HG03575 (cell line): ENCODE data around the gene GATA5.

ENCODE experiments used
- ATAC-seq: cut with Tn5 transposase; IDR thresholded peaks from one replicate; pipeline ENCODE4 v1.9.1; 2021; ENCODE audit not compliant: unreplicated experiment, insufficient number of reproducible peaks, low FRiP score; ENCODE audit errors: extremely low read depth

The GATA5 gene

DNA sequence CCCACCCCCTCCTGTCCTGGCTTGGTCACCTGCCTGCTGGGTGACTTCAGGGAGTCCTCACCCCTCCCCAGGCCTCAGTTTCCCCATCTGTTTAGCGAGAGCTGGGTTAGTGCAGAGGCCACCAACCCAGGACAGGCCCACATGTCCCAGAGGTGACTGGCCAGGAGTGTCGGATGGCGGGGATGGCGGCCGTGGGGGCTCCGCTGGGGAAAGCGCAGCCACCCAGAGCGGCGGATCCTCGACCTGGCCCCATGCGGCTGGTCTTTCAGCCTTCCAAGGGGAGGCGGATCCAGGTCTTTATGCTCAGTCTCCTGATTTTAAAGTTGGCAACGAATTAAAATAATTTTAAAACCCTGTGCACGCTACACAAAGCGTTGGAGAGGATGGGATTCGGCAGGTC lies 31.0 kb upstream of the GATA5 start:
- ATAC-seq: no peak

- ATAC-seq: no peak
Observed at GRCh38 chr20:62506087-62506486, 30.3 kb upstream of the GATA5 start.

DNA sequence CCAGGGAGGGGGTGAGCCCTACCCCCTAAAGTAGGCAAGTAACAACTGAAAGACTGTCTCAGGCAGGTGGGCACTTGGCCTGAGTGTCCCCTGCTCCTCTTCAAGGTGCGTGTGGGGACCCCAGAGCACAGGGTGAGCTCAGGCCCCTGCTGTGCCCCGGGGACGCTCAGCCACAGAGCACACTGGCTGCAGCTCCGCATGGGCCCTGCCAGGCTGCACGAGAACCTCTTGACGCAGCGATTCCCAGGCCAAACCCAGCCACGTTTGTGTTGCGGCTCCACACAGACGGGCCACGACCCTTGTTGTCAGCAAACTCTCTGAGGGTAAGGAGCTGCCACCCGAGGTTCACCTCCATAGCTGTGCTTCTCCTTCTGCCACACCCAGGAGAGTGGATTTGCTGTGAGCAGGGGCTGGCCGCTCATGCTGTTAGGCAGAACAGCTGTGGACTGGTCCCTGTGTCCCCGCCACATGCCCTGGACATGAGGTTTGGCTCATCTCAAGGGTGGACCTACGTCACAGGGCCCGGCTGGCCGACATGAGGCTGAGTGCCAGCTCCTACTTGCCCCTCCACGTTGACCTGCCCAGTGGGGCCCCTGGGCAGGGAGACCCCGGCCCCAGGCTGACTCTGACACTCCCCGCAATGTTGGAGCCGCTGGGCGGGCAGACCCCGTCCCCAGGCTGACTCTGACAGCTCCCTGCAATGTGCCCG lies 29.7 kb upstream of the GATA5 start:
- ATAC-seq: no peak

- no peak for ATAC-seq
Observed at GRCh38 chr20:62504323-62504722, 28.5 kb upstream of the GATA5 start.

DNA sequence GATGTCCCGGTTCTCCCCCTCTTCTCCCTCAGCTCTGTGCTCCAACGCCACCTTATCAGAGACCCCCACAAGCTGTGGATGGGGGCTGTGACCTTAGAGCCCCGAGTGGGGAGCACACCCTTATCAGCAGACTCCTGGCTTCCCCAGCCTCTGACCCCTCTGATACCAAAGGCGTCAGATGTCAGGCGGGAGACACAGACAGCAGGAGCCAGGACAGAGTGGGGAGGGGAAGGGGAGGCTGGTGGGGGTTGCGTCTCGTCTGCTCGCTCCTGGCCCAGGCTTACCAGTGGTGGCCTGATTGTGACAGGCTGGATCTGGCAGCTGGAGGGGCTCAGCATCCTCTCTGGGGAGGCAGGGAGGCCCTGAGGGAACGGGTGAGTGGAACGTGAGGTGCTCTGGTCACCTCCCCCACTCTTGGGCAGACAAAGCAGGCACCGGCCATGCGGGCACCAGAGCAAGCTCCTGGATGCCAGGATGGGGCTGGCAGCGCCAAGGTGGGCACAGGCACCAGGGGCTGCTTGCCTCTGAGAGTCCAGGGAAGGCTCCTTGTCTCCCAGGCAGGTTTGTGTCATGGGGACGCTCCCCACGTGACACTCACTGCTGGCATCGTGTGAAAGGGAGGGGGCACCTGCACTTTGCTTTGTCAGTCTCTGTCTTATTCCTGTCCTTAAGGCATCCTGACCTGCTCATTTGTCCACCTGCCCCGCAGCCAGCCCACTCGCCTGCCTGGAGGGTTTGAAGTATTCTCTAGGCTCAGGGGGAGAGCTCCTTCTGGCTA lies 27.8 kb upstream of the GATA5 start:
- no peak for ATAC-seq

DNA sequence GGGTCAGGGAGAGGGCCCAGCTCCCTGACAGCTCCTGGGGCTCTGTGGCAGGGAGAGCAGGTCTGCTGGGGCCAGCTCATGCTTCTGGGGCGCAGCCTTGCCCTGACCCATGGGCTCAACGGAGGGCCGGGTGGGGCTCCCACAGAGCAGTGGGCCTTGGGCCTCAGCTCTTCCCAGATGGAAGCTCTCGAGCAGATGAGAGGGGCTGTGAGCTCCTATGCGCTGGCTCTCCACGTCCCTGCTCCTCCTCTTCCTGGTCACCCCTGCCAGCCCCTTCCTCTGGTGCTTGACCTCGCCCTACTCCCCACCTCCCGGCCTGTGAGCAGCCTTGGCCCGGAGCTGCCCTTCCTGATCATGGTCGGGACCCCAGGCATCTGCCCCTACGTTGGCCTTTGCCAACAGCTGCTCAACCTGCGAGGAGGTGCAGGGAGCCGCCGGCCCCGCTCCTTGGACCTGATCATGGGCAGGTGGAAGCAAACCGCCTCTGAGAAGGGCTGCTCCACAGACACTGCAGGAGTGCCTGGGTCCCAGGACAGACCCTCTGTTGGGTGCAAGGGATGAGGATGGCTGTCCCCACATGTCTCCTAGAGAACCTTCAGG lies 26.8 kb upstream of the GATA5 start:
- no peak for ATAC-seq

- ATAC-seq: peak; percentile 75
Observed at GRCh38 chr20:62501801-62502495, 26.2 kb upstream of the GATA5 start.

GRCh38 chr20:62500237-62500864 lies 24.6 kb upstream of the GATA5 start:
- no peak for ATAC-seq

DNA sequence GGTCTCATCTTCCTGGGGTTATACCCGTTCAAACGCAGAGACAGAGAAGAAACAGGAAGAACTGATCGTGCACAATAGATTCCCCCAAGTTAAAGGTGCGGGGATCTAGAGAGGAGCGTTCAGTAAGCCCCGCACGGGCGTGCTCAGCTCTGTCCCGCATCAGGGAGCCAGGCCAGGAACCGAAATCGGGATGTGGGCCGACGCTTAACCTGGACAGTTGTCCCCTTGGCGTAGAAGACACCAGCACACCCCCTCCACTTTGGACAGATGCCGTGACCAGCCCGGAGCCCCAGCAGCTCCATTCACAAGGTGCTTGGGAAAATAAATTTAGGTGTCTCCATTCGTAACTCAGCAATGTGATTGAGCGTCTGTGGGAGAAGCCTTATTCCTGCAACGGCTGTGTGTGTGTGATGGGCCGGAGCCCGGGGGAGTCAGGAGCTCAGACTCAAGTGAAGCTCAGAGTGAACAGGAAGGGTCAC lies 24.0 kb upstream of the GATA5 start:
- ATAC-seq: no peak

DNA sequence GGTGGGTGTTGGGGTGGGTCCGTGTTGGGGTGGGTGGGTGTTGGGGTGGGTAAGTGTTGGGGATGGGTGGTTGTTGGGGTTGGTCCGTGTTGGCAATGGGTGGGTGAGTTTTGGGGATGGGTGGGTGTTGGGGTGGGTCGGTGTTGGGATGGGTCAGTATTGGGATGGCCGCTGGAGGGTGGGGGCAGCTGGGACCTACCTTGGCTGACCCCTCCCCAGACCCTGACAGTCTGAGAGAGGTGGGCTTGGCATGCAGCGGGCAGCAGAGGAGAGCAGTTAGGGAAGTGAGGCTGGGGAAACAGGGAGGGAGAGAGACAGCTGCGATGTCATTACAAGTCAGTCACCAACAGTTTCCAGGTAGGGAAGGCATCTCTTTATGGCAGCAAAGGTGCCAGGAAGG lies 23.1 kb upstream of the GATA5 start:
- ATAC-seq: no peak

DNA sequence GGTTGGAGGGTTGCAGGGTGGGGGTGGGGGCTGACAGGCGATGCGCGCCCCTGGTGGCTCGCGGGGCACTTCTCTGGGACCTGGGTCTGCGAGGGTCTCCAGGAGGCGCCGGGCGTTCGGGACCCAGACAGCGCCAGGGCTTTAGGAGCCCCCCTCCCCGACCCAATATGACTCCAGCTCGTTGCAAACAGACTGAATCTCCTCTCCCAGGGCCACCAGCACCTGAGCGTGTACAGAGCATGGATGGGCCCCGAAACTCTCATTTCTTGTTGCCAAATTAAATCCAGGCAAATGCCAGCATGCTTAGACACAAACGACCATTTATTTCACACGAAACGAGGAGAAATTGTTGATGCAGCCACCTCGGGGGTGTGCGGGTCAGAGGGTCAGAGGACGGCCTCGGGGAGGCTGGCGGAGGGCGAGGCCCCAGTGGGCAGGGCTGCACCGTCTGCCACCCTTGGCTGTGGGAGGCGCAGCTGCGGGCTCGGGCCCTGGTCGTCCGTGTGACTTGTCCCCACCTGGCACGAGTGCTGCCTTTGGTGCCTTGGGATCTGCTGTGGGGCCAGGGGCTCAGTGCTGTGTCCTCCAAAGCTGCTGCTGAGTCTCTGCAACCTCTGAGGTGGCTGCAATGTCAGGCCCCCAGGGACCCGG lies 20.9 kb upstream of the GATA5 start:
- no peak for ATAC-seq

- ATAC-seq: no peak
Observed at GRCh38 chr20:62495749-62496567, 20.2 kb upstream of the GATA5 start.

GRCh38 chr20:62494980-62495748 lies 19.4 kb upstream of the GATA5 start:
- no peak for ATAC-seq

- ATAC-seq: no peak
Observed at GRCh38 chr20:62494537-62494936, 18.7 kb upstream of the GATA5 start.

DNA sequence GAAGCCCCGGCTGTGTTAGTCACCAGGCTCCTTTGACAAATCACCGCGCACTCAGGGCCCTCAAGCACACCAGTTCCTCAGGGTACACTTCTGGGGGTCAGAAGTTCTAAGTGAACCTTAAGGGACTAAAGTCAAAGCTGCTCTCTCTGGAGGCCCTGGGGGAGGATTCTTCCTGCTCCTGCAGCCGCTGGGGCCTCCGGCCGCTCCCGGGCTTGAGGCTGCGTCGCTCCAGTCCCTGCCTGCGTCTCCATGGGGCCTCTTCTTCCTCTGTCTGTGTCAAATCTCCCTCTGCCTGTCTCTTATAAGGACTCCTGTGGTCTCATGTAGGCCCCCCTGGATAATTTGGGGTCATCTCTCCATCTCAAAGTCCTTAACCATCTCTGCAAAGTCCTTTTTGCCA lies 18.1 kb upstream of the GATA5 start:
- ATAC-seq: no peak

- ATAC-seq: no peak
Observed at GRCh38 chr20:62493253-62493885, 17.6 kb upstream of the GATA5 start.

DNA sequence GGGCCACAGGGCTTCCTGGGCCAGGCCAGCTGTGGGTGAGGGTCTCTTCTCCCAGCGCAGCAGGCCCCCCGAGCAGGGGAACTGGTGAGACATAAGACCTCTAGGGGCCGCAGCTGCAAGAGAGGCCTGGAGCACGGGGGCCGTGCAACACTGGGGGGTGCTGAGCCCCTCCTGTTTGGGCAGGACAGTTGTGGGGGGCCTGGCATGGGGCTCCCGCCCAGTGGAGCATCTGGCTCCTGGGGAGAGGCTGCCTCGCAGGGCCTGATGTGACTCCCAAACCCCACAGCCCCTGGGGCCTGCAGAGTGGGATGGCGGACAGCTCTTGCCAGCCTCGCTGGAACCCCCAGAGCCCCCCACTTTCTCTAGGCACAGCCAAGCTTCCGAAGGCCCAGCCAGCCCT lies 16.9 kb upstream of the GATA5 start:
- ATAC-seq: no peak
